ENCODE measurements around the gene EEF1G. TPM values are rescaled to one million over a fixed set of nuclear protein-coding genes. Genes with fewer than 3 reads are reported as not detected.

EEF1G gene
- total and polyA plus RNA-seq, 2 of the 13 experiments (the other 11 are each of a cell fraction or from before 2014, with no cell fraction given): 1,787 to 2,144 TPM

GRCh38 chr11:62547691-62548281 is 25.9 kb downstream of the EEF1G start (continued):
- TF ChIP-seq, protein P1, sequence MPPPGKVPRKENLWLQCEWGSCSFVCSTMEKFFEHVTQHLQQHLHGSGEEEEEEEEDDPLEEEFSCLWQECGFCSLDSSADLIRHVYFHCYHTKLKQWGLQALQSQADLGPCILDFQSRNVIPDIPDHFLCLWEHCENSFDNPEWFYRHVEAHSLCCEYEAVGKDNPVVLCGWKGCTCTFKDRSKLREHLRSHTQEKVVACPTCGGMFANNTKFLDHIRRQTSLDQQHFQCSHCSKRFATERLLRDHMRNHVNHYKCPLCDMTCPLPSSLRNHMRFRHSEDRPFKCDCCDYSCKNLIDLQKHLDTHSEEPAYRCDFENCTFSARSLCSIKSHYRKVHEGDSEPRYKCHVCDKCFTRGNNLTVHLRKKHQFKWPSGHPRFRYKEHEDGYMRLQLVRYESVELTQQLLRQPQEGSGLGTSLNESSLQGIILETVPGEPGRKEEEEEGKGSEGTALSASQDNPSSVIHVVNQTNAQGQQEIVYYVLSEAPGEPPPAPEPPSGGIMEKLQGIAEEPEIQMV (CRISPR knock-in tag; IDR thresholded peaks at IDR 0.05; ENCODE audit: low read depth): peak; percentile 81; the same call in 1 of the 2 replicates
- TF ChIP-seq ZNF292 (CRISPR knock-in tag; IDR thresholded peaks at IDR 0.05; ENCODE audit: borderline replicate concordance, low read depth) (no peak; the same call in 1 of the 2 replicates), HOXD1 (CRISPR knock-in tag; IDR thresholded peaks at IDR 0.05) (no peak), ZNF780A (CRISPR knock-in tag; IDR thresholded peaks at IDR 0.05) (no peak), TFDP1 (CRISPR knock-in tag; IDR thresholded peaks at IDR 0.05; ENCODE audit: borderline replicate concordance) (no peak), MTF1 (CRISPR knock-in tag; IDR thresholded peaks at IDR 0.05) (no peak), ELF3 (CRISPR knock-in tag; IDR thresholded peaks at IDR 0.05) (0 out of 2 replicates have a peak, but pooled peaks have one; percentile 24), ZNF143 (CRISPR knock-in tag; IDR thresholded peaks at IDR 0.05) (peak; percentile 83), ZNF230 (CRISPR knock-in tag; IDR thresholded peaks at IDR 0.05) (no peak), ZNF235 (CRISPR knock-in tag; IDR thresholded peaks at IDR 0.05; ENCODE audit: borderline replicate concordance) (no peak), NFYC (CRISPR knock-in tag; IDR thresholded peaks at IDR 0.05) (no peak), MAF1 (CRISPR knock-in tag; IDR thresholded peaks at IDR 0.05; ENCODE audit: borderline replicate concordance) (no peak), ZMYM3 (CRISPR knock-in tag; IDR thresholded peaks at IDR 0.05) (no peak), ARNT2 (CRISPR knock-in tag; IDR thresholded peaks at IDR 0.05; ENCODE audit: low read depth) (no peak), SP140L (CRISPR knock-in tag; IDR thresholded peaks at IDR 0.05; ENCODE audit: borderline replicate concordance) (no peak), ARID5B (CRISPR knock-in tag; IDR thresholded peaks at IDR 0.05) (peak; percentile 77), SMAD9 (CRISPR knock-in tag; IDR thresholded peaks at IDR 0.05) (peak; percentile 54; the same call in 1 of the 2 replicates), KLF6 (CRISPR knock-in tag; IDR thresholded peaks at IDR 0.05) (0 out of 2 replicates have a peak, but pooled peaks have one; percentile 50), MXI1 (IDR thresholded peaks at IDR 0.05; ENCODE audit: borderline replicate concordance, low read depth, low read length) (peak; percentile 75; the same call in 1 of the 3 replicates), ZNF138 (CRISPR knock-in tag; IDR thresholded peaks at IDR 0.05; ENCODE audit: low read depth) (no peak), SKIL (CRISPR knock-in tag; IDR thresholded peaks at IDR 0.05; ENCODE audit: borderline replicate concordance) (peak; percentile 86), ZNF570 (CRISPR knock-in tag; IDR thresholded peaks at IDR 0.05; ENCODE audit: borderline replicate concordance) (no peak)

All from HepG2 (cell line).